Gastrocnemius medialis (tissue), 4 donors: Measurements from ENCODE around the gene PNCK. TPM values are rescaled to one million over a fixed set of nuclear protein-coding genes. Genes with fewer than 3 reads are reported as not detected.

ENCODE experiments used
- ATAC-seq, 2 donors: fragments of 150-250 bp; one replicate each; pipeline ENCODE4 v1.9.1; 2016
- DNase-seq, 2 donors: peaks; one replicate each; pipeline ENCODE4 v3.0.0-alpha.2; 2019
- H3K27ac ChIP-seq, 4 donors: fragments of 200-600 bp; sonication (generic); 1 replicate in 1 of 4; 2 replicates in 3 of 4; pipeline ENCODE4 v1.5.1; 2016 to 2018; ENCODE audit warnings: mild to moderate bottlenecking in 2 of 4, moderate library complexity in 1 of 4
- H3K27me3 ChIP-seq, 3 donors: fragments of 200-600 bp; sonication (generic) in 2 of 3; 1 replicate in 1 of 3; 2 replicates in 2 of 3; pipeline versions ENCODE4 v1.5.1 to v1.6.0; 2016 to 2019; ENCODE audit warnings: mild to moderate bottlenecking in 1 of 3, moderate library complexity in 1 of 3
- H3K36me3 ChIP-seq, 2 donors: fragments of 200-600 bp; sonication (generic) in 1 of 2; one replicate each; pipeline ENCODE4 v1.5.1; 2017 to 2018
- H3K4me1 ChIP-seq, 2 donors: fragments of 200-600 bp; sonication (generic) in 1 of 2; one replicate each; pipeline ENCODE4 v1.5.1; 2016 to 2017; ENCODE audit warnings: mild to moderate bottlenecking in 2 of 2
- H3K4me3 ChIP-seq, 4 donors: fragments of 200-600 bp; sonication (generic) in 3 of 4; 1 replicate in 1 of 4; 2 replicates in 3 of 4; pipeline ENCODE4 v1.5.1; 2016 to 2019; ENCODE audit warnings: mild to moderate bottlenecking in 2 of 4
- H3K9me3 ChIP-seq, 3 donors: fragments of 200-600 bp; sonication (generic) in 2 of 3; 1 replicate in 1 of 3; 2 replicates in 2 of 3; pipeline ENCODE4 v1.5.1; 2016 to 2019
- CTCF ChIP-seq, 5 experiments: fragments of 450-650 bp in 3 of 5; fragments of 200-600 bp in 2 of 5; sonication (generic) in 2 of 5; IDR thresholded peaks in 4 of 5; conservative IDR thresholded peaks in 1 of 5; 1 replicate in 4 of 5; 2 replicates in 1 of 5; pipeline ENCODE4 v1.5.1; 2016 to 2019; ENCODE audit warnings: antibody characterized with exemption in 5 of 5, mild to moderate bottlenecking in 3 of 5, moderate library complexity in 3 of 5
- POLR2A ChIP-seq, 2 donors: fragments of 450-650 bp; IDR thresholded peaks; one replicate each; pipeline ENCODE4 v1.6.1; 2017; ENCODE audit warnings: antibody characterized with exemption in 2 of 2, mild to moderate bottlenecking in 2 of 2, moderate library complexity in 2 of 2
- in situ Hi-C, 4 donors: fragments of 200-750 bp; cut with MboI; loops; one replicate each; pipeline versions ENCODE4 v1.15.0 to v1.8.0; 2017; ENCODE audit warnings: low sequenced_read_pairs in 4 of 4
- intact Hi-C: fragments of 100-400 bp; cut with DNase I; formaldehyde crosslinking; loops from one replicate; pipeline ENCODE4 v1.15.1; 2023; ENCODE audit warnings: low total_unique reads
- total RNA-seq, 4 donors: library from RNA; depleted of rRNA; stranded (reverse); fragments of >200 nt; gene quantifications; one replicate each; pipeline versions ENCODE4 v1.1.0 to v1.2.3, GENCODE V29; 2016

Gene PNCK
- total RNA-seq, 4 donors from 2014 or later = 0.98 to 1.6 TPM; not detected in 2

- peak overlapping the region; percentile 85 to 91 (median 90) for H3K27ac ChIP-seq
- TF ChIP-seq CTCF (IDR thresholded peaks at IDR 0.05 in 4 of 5, conservative IDR thresholded peaks at IDR 0.05 in 1 of 5) (no peak), POLR2A (IDR thresholded peaks at IDR 0.05) (peak; percentile 51 to 65)
- DNase-seq = peak; percentile 54 to 83
- intact Hi-C loops = loop anchor here (5.0 to 10.0 kb wide), 2 partner anchors 33 to 106 kb away; partner anchors contain the start of genes ABCD1, BCAP31, IDH3G and SSR4
- H3K9me3 ChIP-seq = no peaks in the 10 kb centered on the region
- peak overlapping the region; percentile 46 to 56 (median 49) for H3K4me3 ChIP-seq
- no peaks in the 10 kb centered on the region for H3K36me3 ChIP-seq
- peaks cover 0 to 35% of the 10 kb centered on the region in 2 donors for H3K4me1 ChIP-seq
- ATAC-seq = peak; percentile 44 to 54
- in situ Hi-C loops = no loop called here
- H3K27me3 ChIP-seq = no peaks in the 10 kb centered on the region
These were observed 15.4 kb upstream of the PNCK start for GRCh38 chrX:153688911-153689590.

DNA sequence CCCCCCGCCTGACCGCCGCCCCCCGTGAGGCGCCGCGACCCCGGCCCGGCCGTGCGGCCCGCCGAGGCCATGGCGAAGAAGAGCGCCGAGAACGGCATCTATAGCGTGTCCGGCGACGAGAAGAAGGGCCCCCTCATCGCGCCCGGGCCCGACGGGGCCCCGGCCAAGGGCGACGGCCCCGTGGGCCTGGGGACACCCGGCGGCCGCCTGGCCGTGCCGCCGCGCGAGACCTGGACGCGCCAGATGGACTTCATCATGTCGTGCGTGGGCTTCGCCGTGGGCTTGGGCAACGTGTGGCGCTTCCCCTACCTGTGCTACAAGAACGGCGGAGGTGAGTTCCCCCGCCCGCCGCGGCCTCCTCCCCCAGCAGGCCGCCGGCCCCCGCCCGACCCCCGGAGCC lies 14.9 kb upstream of the PNCK start:
- in situ Hi-C loops = no loop called here
- Histone ChIP-seq H3K4me1 (peaks cover 0 to 35% of the 10 kb centered on the region in 2 donors), H3K36me3 (no peaks in the 10 kb centered on the region), H3K9me3 (no peaks in the 10 kb centered on the region), H3K27ac (peak overlapping the region; percentile 85 to 91 (median 88)), H3K4me3 (peak overlapping the region; percentile 38 to 56 (median 49)), H3K27me3 (no peaks in the 10 kb centered on the region)
- DNase-seq (no peak), ATAC-seq (no peak)
- intact Hi-C loops = loop anchor here (5.0 to 10.0 kb wide), 2 partner anchors 34 to 106 kb away; partner anchors contain the start of genes ABCD1, BCAP31, IDH3G and SSR4
- TF ChIP-seq POLR2A (IDR thresholded peaks at IDR 0.05) (no peak), CTCF (IDR thresholded peaks at IDR 0.05 in 4 of 5, conservative IDR thresholded peaks at IDR 0.05 in 1 of 5) (no peak)

- H3K36me3 ChIP-seq = no peaks in the 10 kb centered on the region
- ATAC-seq (peak in 1 of 2 donors; percentile 2), DNase-seq (no peak)
- in situ Hi-C loops = no loop called here
- no peak overlapping the region for H3K27ac ChIP-seq
- peak overlapping the region in 1 of 4 donors; percentile 56 for H3K4me3 ChIP-seq
- no peaks in the 10 kb centered on the region for H3K27me3 ChIP-seq
- intact Hi-C loops = loop anchor here (5.0 to 10.0 kb wide), 2 partner anchors 34 to 107 kb away; partner anchors contain the start of genes ABCD1, BCAP31, IDH3G and SSR4
- TF ChIP-seq POLR2A (IDR thresholded peaks at IDR 0.05) = no peak
- TF ChIP-seq CTCF (IDR thresholded peaks at IDR 0.05 in 4 of 5, conservative IDR thresholded peaks at IDR 0.05 in 1 of 5) = no peak
- H3K4me1 ChIP-seq = peaks cover 0 to 33% of the 10 kb centered on the region in 2 donors
- no peaks in the 10 kb centered on the region for H3K9me3 ChIP-seq
These were observed 14.5 kb upstream of the PNCK start for GRCh38 chrX:153688071-153688470.

DNA sequence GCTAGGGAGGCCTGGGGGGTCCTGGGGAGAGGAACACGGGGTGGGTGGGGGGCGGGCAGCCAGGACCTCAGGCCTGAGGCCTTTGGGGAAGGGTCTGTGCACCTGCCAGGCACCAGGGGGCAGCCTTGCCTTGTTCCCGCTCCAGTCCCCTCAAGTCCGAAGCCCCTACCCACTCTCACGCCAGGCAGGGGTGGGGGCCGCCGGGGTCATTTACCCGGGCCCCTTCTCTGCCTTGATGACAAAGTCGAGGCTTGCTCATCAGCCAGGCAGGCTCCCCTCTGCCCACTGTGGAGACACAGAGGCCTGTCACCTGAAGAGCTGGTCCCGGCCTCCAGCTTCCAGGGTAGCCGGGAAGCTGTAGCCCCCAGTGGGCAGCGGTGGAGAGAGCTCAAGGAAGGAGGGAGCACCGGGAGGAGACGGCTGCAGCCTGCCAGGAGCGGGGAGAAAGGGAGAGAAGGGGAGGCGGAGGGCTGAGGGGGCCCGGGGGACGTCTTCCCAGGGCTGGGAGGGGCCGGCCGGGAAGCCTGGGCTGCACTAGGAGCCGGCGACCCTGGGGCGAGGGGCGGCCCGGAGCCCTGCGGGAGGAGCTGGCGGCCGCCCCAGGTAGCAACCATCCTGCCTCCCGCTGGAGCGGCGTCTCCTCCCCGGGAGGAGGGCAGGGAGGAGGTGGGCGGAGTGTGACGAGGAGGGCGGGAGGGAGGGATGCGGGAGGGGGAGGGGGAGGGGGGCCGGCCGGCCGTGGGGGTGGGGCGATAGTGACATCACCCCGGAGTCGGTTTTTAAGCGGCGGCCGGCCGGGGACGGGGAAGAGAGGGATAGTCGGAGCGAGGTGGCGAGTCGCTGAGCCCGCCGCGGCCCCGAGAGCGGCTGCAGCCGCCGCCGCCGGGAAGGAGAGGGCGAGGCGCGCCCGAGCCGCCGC lies 13.8 kb upstream of the PNCK start, which contains the start of gene SLC6A8:
TSS of gene SLC6A8 (plus strand) at position 806 of the 919 bp plus-strand sequence. CDS start 649 bp downstream, outside the sequence.
- in situ Hi-C loops (no loop called here), intact Hi-C loops (loop anchor here (1.0 to 10.0 kb wide), 3 partner anchors 21 to 107 kb away; partner anchors contain the start of genes ABCD1, BCAP31, IDH3G and SSR4)
- Histone ChIP-seq H3K27me3 (no peaks in the 10 kb centered on the region), H3K4me3 (peak within 1 kb of the TSS; percentile 47 to 56 (median 49)), H3K9me3 (no peaks in the 10 kb centered on the region), H3K27ac (peak within 1 kb of the TSS; percentile 85 to 91 (median 88)), H3K4me1 (peaks cover 0 to 27% of the 10 kb centered on the region in 2 donors), H3K36me3 (no peaks in the 10 kb centered on the region)
- TF ChIP-seq POLR2A (IDR thresholded peaks at IDR 0.05) (peak; percentile 70 to 71), CTCF (IDR thresholded peaks at IDR 0.05 in 4 of 5, conservative IDR thresholded peaks at IDR 0.05 in 1 of 5) (peak in 4 of 5 experiments; percentile 38 to 60 (median 49))
- ATAC-seq = peak; percentile 40 to 44
- DNase-seq = peak; percentile 61 to 74
